ENCODE data around the gene ZNF202.
A peak's percentile ranks its signal among the peaks of the same experiment; 100 is the strongest.

The ZNF202 gene

GRCh38 chr11:123773026-123773425 lies 31.6 kb upstream of the ZNF202 start:
- DNase-seq (ENCODE audit: low read depth) = no peak
- no peak for TF ChIP-seq CTCF (IDR thresholded peaks at IDR 0.05; ENCODE audit: insufficient read depth, low read depth, low read length, missing control alignments)
- H3K4me3 ChIP-seq (ENCODE audit: low read depth, low read length) = no peak overlapping the region

DNA sequence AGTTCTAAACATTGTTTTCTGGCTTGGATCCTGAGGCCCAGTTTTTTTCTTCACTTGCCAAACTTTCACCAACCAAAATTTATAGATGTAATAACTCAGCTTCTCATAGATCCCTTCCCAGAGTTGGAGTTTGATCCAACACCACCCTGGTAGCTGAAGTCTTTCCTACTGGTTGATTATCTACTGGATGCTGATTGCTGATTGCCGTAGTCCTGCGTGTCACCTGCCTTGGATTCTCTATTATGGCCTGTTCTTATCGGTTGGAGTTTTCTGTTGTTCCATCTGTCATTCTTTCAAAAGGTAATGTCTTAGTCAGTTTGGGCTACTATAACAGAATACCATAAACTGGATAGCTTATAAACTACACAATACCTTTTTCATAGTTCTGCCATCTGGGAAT lies 30.2 kb upstream of the ZNF202 start:
- H3K4me3 ChIP-seq (ENCODE audit: low read depth, low read length) = no peak overlapping the region
- DNase-seq (ENCODE audit: low read depth) = no peak
- TF ChIP-seq CTCF (IDR thresholded peaks at IDR 0.05; ENCODE audit: insufficient read depth, low read depth, low read length, missing control alignments) = no peak

DNA sequence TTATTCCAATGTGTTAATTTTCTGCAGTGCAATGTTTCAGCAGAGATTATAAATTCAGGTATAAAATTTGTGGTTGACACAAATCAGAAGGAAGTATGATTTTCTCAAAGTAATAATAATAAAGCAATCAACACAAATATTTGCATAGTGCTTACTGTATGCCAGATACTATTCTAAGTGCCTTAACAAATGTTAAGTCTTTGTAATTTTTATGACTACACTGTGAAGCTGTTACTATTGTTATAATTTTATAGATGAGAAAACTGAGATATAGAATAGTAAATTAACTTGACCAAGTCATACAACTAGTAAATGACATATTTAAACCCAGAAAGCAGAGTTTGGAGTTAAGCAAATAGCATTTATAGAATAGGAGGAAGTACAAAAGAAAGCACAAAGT lies 29.3 kb upstream of the ZNF202 start:
- no peak for DNase-seq (ENCODE audit: low read depth)
- no peak for TF ChIP-seq CTCF (IDR thresholded peaks at IDR 0.05; ENCODE audit: insufficient read depth, low read depth, low read length, missing control alignments)
- no peak overlapping the region for H3K4me3 ChIP-seq (ENCODE audit: low read depth, low read length)

GRCh38 chr11:123765601-123766000 lies 24.1 kb upstream of the ZNF202 start:
- DNase-seq (ENCODE audit: low read depth) = no peak
- no peak for TF ChIP-seq CTCF (IDR thresholded peaks at IDR 0.05; ENCODE audit: insufficient read depth, low read depth, low read length, missing control alignments)
- no peak overlapping the region for H3K4me3 ChIP-seq (ENCODE audit: low read depth, low read length)

DNA sequence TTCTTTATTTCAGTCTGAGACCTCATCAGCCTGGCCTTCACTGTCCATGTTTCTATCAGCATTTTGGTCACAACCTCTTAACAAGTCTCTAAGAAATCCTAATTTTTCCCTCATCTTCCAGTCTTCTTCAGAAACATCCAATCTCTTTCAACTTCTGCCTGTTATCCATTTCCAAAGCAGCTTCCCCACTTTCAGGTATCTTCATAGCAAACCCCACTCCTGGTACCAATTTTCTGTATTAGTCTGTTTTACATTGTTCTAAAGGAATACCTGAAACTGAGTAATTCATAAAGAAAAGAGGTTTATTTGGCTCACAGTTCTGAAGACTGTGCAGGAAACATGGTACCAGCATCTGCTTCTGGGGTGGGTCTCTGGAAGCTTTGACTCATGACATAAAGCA lies 21.0 kb upstream of the ZNF202 start:
- TF ChIP-seq CTCF (IDR thresholded peaks at IDR 0.05; ENCODE audit: insufficient read depth, low read depth, low read length, missing control alignments) = no peak
- H3K4me3 ChIP-seq (ENCODE audit: low read depth, low read length) = no peak overlapping the region
- no peak for DNase-seq (ENCODE audit: low read depth)

DNA sequence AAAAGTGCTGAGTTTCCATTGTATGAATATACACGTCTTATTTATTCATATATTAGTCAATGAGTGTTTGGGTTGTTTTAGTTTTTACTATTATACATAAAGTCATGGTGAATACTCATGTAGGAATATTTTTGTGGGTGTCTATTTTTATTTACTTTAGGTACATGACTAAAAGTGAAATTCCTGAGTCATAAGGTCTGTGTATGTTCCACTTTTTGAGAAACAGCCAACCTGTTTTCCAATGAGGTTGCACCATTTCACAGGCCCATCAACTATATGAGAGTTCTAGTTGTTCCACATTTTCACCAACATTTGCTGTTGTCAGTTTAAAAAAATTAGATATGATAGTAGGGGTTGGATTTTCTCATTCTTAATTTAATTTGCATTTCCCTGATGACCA lies 19.4 kb upstream of the ZNF202 start:
- DNase-seq (ENCODE audit: low read depth) = peak; percentile 56

More for the DNA sequence above, 19.4 kb upstream of the ZNF202 start:
- no peak overlapping the region for H3K4me3 ChIP-seq (ENCODE audit: low read depth, low read length)
- no peak for TF ChIP-seq CTCF (IDR thresholded peaks at IDR 0.05; ENCODE audit: insufficient read depth, low read depth, low read length, missing control alignments)

Measured in GM12865 (cell line).